GM19372 (cell line): ENCODE measurements around the gene SRPK2.

Experiments used
- ATAC-seq: cut with Tn5 transposase; IDR thresholded peaks from one replicate; pipeline ENCODE4 v1.9.1; 2021; ENCODE audit warnings: mild to moderate bottlenecking, low read depth, moderate library complexity; ENCODE audit not compliant: unreplicated experiment

SRPK2 gene

GRCh38 chr7:105112440-105113418 lies 276.0 kb downstream of the SRPK2 start:
- ATAC-seq: no peak

DNA sequence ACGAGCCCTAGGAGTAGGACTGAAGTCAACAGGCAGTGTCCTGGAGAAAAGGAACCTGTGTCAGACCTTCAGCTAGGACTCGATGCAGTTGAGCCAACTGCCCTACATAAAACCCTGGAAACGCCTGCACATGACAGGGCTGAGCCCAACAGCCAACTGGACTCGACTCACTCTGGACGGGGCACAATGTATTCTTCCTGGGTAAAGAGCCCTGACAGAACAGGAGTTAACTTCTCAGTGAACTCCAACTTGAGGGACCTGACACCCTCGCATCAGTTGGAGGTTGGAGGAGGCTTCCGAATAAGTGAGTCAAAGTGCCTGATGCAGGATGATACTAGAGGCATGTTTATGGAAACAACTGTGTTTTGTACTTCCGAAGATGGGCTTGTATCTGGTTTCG lies 281.3 kb downstream of the SRPK2 start:
- no peak for ATAC-seq

- ATAC-seq: no peak
Measured at GRCh38 chr7:105106473-105106872, 282.2 kb downstream of the SRPK2 start.

DNA sequence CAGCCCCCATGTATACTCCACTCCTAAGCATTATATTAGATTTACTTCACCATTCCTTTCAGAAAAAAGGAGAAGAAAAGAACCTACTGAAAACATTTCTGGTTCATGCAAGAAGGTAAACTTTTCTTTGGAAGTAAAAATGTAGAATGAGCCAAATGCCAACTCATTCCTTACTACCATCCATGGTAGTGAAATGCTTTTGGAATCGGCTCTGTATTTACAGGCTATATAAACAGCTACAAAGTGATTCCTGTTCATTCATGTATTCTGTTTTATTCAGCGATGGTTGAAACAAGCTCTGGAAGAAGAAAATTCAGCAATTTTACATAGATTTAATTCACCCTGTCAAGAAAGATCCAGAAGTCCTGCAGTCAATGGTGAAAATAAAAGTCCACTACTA lies 283.1 kb downstream of the SRPK2 start:
- ATAC-seq: no peak

DNA sequence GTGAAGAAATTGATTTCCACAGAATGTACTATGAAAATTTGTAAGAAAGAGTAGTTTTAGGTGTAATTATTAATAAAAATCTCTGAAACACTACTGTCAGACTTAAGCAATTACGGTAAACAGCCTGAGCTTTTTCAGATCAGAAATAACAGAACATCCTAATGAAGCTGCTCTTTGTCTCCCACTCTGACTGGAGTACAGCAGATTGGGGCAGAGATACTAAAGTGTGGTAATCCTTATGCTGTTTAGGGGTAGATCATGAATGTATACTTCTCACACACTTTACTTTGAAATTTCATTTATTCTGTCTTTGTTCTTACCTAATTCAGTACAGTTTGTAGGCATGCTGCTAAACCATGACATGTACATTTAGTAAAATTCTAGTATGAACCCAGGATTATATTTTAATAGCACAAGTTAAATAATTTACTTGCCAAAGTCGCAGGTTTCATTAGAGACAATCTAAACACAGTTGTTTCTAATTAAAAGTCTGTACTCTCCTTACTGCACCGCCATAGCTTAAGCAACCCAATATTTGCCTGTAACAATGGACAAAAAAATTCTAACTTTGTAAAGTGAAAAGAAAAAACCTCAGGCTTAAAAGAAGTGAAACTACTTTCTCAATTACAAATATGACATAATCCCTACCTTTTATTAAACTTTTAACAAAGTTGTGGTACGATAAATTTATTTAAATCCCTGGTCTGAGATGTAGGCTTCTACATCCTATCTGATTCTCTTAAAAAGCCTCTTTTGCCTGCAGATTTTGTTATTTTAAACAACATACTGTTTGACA lies 286.0 kb downstream of the SRPK2 start:
- ATAC-seq: no peak

DNA sequence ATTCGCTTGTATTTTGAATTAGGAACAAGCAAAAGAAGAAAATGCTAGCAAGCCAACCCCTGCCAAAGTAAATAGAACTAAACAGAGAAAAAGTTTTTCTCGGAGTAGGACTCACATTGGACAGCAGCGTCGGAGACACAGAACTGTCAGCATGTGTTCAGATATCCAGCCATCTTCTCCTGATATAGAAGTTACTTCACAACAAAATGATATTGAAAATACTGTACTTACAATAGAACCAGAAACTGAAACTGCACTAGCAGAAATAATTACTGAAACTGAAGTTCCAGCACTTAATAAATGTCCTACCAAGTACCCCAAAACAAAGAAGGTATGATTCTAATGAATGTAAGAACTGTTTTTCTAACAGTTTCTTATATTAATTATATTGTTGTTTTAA lies 286.9 kb downstream of the SRPK2 start:
- ATAC-seq: no peak

- peak; percentile 57 for ATAC-seq
Measured at GRCh38 chr7:105098863-105099515, 289.7 kb downstream of the SRPK2 start.

DNA sequence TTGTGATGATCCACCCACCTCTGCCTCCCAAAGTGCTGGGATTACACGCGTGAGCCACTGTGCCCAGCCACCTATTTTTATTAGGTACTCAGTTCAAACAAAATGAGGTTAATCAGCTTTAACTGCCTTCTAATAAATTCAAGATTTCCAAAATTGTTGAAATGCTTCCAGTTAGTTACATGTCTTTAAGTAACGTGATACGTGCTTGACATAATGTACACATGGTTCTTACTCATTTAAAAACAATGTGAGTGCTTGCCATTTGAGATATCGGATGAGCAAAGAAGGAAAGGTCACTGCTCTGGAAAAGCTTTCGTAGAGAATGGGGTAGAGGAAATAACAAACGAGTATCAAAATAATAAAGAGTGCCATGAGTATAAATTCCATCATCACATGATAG lies 291.1 kb downstream of the SRPK2 start:
- no peak for ATAC-seq

GRCh38 chr7:105096306-105096705 lies 292.4 kb downstream of the SRPK2 start:
- ATAC-seq: no peak

DNA sequence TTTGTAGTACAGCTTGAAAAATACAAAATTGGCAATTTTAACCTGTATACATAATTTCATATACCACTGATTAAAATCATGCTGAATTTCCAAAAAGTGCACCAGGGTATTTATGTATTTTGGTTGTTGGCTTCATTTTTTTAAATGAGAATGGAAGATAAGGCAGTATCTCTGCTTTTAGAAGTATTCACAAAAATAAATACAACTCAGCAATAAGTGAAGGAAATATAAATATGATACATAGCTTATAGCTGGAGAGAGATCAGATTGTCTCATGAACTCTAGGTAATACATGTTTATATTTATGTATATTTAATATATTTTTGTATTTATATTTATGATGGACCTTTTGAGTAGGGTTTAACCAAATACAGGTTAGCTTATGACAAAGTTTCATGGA lies 293.8 kb downstream of the SRPK2 start:
- ATAC-seq: no peak

DNA sequence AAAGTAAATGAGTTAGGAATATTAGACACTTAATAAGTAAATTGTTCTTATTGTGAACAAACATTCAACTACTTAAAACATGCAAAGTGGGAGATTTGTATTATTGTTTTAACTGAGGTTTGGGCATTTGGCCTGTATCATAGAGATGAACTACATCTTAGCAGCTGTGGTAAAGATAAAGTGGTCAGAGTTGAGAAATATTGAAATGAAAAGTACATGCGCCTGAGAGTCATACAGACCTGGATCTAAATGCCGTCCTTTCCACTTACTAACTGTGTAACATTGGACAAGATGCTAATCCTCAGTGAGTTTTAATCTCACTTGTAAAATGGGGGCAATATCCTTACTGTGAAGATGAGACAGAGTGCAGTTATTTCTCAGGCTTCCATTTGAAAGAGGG lies 300.3 kb downstream of the SRPK2 start:
- no peak for ATAC-seq

DNA sequence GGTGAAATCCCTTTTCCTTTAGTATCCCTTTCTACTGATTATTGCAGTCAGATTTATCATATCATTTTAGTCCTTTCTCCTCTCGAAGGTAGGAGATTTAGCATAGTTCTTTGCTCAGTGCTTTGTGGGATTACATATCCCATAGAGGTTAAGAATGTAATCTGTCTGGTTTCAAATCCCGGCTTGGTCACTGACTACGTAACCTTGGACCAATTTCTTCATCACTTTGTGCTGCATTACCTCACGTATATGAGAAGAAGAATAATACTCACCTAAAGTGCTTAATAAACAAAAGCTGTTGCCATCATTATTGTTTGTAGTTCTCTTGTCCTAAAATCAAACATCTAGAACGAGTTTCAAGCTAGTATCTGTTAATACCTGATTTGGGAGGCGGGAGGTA lies 300.7 kb downstream of the SRPK2 start:
- ATAC-seq: no peak

DNA sequence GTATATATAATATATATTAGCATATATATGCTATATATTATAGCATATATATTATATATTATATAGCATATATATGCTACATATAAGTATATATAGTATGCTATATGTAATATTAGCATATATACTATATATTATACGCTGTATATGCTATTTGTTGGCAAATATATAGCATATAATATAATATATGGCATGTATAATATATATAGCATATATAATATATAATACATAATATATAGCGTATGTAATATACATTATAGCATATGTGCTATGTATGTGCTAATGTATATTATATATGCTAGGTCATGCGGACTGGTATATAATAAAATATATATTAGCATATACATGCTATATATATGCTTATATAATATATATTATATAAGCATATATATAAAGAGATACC lies 301.9 kb downstream of the SRPK2 start:
- no peak for ATAC-seq

DNA sequence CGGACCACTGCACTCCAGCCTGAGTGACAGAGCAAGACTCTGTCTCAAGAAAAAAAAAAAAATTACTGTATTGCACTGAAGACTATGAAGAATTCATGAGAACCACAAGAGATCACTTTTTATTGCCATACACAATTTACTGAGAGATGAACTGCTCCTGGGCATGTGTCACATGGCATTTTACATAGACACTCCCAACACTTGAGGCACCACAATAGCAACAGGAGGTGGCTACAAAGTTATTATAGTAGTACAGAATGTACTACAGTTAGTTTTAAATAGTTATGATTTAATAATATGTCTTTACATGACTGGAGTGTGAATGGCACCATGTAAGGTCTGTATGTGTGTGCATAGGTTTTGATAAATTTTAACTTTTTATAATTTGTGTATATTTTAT lies 304.1 kb downstream of the SRPK2 start:
- no peak for ATAC-seq

DNA sequence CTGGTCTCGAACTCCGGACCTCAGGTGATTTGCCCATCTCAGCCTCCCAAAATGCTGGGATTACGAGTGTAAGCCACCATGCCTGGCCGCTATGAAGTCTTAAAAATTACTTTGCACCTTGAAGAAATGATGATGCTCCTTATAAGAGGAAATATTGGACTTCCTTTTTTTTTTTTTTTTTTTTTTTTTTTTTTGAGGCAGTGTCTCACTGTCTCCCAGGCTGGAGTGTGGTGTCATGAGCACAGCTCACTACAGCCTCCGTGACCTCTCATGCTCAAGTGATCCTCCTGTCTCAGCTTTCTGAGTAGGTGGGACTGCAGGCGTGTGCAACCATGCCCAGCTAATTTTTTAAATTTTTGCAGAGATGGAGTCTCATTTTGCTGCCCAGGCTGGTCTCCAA lies 309.4 kb downstream of the SRPK2 start:
- ATAC-seq: no peak

DNA sequence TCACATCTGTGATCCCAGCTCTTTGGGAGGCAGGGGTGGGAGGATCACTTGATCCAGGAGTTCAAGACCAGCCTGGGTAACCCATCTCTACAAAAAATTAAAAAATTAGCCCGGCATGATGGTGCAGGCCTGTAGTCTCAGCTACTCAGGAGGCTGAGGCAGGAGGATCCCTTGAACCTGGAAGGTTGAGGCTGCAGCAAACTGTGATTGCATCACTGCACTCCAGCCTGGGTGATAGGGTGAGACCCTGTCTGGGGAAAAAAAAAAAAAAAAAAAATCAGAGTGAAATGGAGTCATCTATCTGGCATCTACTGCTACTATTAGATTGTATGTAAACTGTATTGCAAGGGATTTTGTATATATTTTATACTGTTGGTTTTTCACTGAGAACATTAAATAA lies 315.6 kb downstream of the SRPK2 start:
- no peak for ATAC-seq

- ATAC-seq: no peak
Measured at GRCh38 chr7:105068886-105069285, 319.8 kb downstream of the SRPK2 start.

GRCh38 chr7:105067691-105068090 lies 321.0 kb downstream of the SRPK2 start:
- no peak for ATAC-seq
